Stomach (tissue), 4 donors: ENCODE data around the gene UGT1A1.
"Not testable (repeated sequence)": the region's sequence is repeated elsewhere in the genome, so short reads cannot be mapped to it uniquely, and the experiment has no call there.

Experiments used
- CTCF ChIP-seq, 7 experiments: fragments of 450-650 bp in 4 of 7; fragments of 200-600 bp in 3 of 7; sonication (generic) in 3 of 7; IDR thresholded peaks; one replicate each; pipeline ENCODE4 v1.5.1; 2016 to 2019; ENCODE audit warnings: antibody characterized with exemption in 7 of 7, control low read depth in 2 of 7, mild to moderate bottlenecking in 1 of 7
- EP300 ChIP-seq: sonication (generic); formaldehyde crosslinking; IDR thresholded peaks from one replicate; pipeline ENCODE4 v1.6.1; 2017; ENCODE audit warnings: antibody characterized with exemption
- POLR2A ChIP-seq, 4 donors: fragments of 450-650 bp; IDR thresholded peaks; one replicate each; pipeline ENCODE4 v1.6.1; 2016; ENCODE audit warnings: antibody characterized with exemption in 4 of 4, control low read depth in 2 of 4, mild to moderate bottlenecking in 1 of 4, moderate library complexity in 1 of 4
- POLR2AphosphoS5 ChIP-seq, 3 donors: sonication (generic); formaldehyde crosslinking; IDR thresholded peaks; one replicate each; pipeline ENCODE4 v1.6.1; 2016; ENCODE audit warnings: antibody characterized with exemption in 3 of 3

DNA sequence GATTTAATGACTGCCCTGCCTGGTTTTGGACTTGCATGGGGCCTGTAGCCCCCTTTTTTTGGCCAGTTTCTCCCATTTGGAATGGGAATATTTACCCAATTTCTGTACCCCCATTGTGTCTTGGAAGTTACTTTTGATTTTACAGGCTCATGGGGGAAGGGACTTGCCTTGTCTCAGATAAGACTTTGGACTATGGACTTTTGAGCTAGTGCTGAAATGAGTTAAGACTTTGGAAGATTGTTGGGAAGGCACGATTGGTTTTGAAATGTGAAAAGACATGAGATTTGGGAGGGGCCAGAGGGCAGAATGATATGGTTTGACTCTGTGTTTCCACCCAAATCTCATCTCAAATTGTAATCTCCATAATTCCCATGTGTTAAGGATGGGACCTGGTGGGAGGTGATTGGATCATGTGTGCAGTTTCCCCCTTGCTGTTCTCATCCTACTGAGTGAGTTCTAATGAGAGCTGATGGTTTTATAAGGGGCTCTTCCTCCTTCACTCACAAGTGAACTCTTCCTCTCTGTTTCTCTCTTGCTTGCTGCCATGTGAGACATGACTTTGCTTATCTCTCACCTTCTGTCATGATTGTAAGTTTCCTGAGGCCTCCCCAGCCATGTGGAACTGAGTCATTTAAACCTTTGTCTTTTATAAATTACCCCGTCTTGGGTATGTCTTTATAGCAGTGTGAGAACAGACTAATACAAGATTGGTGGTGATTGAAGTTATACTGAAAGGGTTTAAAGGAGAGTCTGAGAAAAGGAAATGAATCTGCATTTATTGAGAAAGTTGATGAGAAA is 8.7 kb upstream of the UGT1A1 start:
- TF ChIP-seq POLR2AphosphoS5 (IDR thresholded peaks at IDR 0.05); POLR2A (IDR thresholded peaks at IDR 0.05); CTCF (IDR thresholded peaks at IDR 0.05); EP300: not testable (repeated sequence)
